Measurements from ENCODE around the gene FLOT1. TPM values are rescaled to one million over a fixed set of nuclear protein-coding genes. Genes with fewer than 3 reads are reported as not detected.

Gene FLOT1
- total and polyA plus RNA-seq, 9 of the 15 experiments (the other 6 are each of a cell fraction or from before 2014, with no cell fraction given) = 11.7 to 149 (median 118) TPM

DNA sequence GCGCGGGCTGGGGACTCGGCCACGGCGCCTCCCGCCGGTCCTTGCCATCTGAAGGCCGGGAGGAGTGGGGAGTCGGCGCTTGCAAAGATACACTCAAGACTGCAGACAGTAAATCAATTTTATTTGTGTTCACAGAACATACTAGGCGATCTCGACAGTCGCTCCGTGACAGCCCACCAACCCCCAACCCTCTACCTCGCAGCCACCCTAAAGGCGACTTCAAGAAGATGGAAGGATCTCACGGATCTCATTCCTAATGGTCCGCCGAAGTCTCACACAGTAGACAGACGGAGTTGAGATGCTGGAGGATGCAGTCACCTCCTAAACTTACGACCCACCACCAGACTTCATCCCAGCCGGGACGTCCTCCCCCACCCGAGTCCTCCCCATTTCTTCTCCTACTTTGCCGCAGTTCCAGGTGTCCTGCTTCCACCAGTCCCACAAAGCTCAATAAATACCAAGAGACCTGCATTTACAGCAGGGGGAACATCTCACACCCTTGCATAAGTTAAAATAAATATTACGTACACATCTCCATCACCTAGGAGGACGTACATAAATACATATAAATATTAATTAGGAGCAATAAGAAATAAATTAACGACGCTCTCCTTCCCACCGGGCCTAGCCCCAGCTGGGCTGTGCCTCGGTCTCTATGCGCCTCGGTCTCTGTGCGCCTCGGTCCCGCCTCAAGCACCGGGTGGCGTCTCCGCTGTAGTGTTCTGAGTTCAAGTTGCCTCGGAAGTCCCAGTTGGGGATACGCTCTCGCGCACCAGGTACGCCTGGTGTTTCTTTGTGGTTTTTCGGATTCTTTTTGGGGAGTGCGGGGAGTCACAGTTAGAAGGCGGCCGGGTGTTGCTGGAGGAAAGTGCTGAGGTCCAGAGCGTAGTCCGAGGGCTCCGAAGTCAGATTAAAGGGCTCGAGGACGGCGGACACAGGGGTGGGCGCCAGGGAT, 889 bp upstream of the FLOT1 start (continued):
- no peak for TF ChIP-seq ETV6 (IDR thresholded peaks at IDR 0.05; ENCODE audit: borderline replicate concordance in 1 of 2, low read depth in 2 of 2, low read length in 1 of 2)
- no peak for TF ChIP-seq ETV6 (CRISPR knock-in tag; IDR thresholded peaks at IDR 0.05; ENCODE audit: borderline replicate concordance)
- no peak for TF ChIP-seq RFX1 (IDR thresholded peaks at IDR 0.05)
- TF ChIP-seq, protein P1, sequence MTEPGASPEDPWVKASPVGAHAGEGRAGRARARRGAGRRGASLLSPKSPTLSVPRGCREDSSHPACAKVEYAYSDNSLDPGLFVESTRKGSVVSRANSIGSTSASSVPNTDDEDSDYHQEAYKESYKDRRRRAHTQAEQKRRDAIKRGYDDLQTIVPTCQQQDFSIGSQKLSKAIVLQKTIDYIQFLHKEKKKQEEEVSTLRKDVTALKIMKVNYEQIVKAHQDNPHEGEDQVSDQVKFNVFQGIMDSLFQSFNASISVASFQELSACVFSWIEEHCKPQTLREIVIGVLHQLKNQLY (CRISPR knock-in tag; conservative IDR thresholded peaks at IDR 0.05) = 0 out of 4 replicates have a peak, but pooled peaks of 1 of the 2 experiments have one; percentile 25
- TF ChIP-seq, protein P2, sequence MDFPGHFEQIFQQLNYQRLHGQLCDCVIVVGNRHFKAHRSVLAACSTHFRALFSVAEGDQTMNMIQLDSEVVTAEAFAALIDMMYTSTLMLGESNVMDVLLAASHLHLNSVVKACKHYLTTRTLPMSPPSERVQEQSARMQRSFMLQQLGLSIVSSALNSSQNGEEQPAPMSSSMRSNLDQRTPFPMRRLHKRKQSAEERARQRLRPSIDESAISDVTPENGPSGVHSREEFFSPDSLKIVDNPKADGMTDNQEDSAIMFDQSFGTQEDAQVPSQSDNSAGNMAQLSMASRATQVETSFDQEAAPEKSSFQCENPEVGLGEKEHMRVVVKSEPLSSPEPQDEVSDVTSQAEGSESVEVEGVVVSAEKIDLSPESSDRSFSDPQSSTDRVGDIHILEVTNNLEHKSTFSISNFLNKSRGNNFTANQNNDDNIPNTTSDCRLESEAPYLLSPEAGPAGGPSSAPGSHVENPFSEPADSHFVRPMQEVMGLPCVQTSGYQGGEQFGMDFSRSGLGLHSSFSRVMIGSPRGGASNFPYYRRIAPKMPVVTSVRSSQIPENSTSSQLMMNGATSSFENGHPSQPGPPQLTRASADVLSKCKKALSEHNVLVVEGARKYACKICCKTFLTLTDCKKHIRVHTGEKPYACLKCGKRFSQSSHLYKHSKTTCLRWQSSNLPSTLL (IDR thresholded peaks at IDR 0.05) = no peak
- no peak for TF ChIP-seq PHB (CRISPR knock-in tag; IDR thresholded peaks at IDR 0.05)
- TF ChIP-seq TCFL5 (CRISPR knock-in tag; conservative IDR thresholded peaks at IDR 0.05) = no peak
- TF ChIP-seq, protein P3, sequence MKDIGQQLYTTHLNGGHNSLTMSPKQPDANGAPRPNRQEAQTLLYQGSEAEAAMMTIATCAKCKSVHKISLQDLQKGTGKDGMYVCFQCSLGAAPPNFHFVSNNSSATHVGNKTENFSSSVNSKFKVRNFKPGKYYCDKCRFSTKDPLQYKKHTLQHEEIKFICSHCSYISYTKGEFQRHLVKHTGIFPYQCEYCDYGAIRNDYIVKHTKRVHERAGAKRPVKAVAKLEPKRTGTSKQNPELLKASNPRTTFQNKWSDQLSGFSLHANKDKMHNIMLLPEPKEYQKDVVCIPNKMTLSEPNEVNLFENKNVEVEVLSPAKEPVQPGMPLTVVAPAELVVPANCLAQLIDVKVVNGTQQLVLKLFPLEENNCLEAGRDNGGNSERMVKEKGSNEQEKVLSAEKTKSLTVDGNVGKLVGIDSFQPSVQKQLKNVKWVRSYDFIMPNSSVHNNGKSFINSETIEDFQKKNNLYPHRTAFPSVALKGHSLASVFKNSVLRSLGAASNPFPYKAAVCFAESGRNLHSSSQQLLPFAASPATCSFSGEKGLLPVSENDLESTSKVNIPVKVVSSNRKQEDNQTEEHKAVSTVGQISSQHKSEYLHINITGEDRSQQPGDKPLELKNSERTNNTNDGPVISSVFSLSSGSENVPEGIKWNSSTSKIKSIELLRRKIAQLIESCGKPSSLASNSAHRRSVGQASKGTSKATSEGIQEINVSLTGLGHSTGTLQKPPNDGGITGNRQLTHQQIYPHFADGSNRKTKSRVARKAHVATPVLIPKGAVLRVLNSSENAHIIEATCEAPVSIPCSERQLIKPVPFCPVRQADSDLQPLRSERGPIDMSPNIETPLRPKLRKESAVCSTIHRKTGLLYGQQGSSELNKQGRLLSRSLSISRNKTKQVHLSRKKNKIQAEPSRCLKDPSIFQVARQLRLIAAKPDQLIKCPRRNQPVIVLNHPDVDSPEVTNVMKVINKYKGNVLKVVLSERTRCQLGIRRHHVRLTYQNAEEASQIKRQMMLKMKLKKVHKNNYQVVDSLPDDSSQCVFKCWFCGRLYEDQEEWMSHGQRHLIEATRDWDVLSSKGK (CRISPR knock-in tag; IDR thresholded peaks at IDR 0.05) = no peak
- TF ChIP-seq PURB (CRISPR knock-in tag; IDR thresholded peaks at IDR 0.05; ENCODE audit: low read depth) = no peak
- no peak for TF ChIP-seq CBFA2T3 (IDR thresholded peaks at IDR 0.05)
- TF ChIP-seq RCOR1 (IDR thresholded peaks at IDR 0.05; ENCODE audit: borderline replicate concordance in 1 of 2, low read depth in 2 of 2, low read length in 2 of 2) = peak in 1 of 2 experiments; percentile 61; a peak in 2 of 4 replicates
- 0 out of 2 replicates have a peak, but pooled peaks have one; percentile 21 for TF ChIP-seq HDGF (IDR thresholded peaks at IDR 0.05)
- TF ChIP-seq TEAD1 (CRISPR knock-in tag; IDR thresholded peaks at IDR 0.05) = no peak
- TF ChIP-seq NFIX (CRISPR knock-in tag; IDR thresholded peaks at IDR 0.05; ENCODE audit: low read depth) = no peak
- no peak for TF ChIP-seq POLR2A (conservative IDR thresholded peaks at IDR 0.05)
